NT2/D1 (cell line): ENCODE data around the gene TPD52L1.

Experiments used
- SUZ12 ChIP-seq: IDR thresholded peaks from 2 replicates; pipeline ENCODE4 v1.6.1; 2011; ENCODE audit not compliant: insufficient read length, insufficient read depth; ENCODE audit errors: extremely low read depth
- YY1 ChIP-seq: IDR thresholded peaks from 2 replicates; pipeline ENCODE4 v1.6.1; 2011; ENCODE audit not compliant: insufficient read length, insufficient read depth
- ZNF274 ChIP-seq: IDR thresholded peaks from 2 replicates; pipeline ENCODE4 v1.6.1; 2011; ENCODE audit warnings: mild to moderate bottlenecking, low read depth, low read length

DNA sequence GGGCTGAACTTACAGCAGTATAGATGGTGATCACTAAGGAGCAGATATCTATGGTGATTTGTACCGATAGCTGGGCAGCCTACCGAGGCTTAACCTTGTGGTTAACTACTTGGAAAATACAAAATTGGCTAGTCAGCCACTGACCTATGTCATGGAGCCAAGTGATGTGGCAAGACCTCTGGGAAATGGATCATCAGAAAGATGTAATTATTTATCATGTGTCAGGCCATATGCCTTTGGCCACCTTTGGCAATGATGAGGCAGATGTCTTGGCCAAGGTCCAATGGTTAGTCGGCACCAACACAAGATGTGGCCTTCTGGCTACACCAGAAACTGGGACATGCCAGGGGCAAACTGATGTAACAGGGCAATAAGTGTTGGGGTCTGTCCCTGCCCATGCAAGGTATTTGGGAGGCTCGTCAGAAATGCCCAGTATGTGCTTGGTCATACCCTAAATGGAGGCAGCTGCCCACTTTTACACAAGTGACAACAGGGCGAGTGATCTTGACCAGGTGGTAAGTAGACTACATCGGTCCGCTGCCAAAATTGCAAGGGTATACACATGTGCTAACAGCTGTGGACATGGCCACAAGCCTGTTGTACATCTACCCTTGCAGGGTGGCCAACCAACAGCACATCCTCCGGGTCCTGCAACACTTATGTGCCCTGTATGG, 118.0 kb downstream of the TPD52L1 start:
- no peak for TF ChIP-seq ZNF274
- no peak for TF ChIP-seq SUZ12
- no peak for TF ChIP-seq YY1
